GM21390 (cell line): Measurements from ENCODE around the gene LACTB.

Experiments used
- ATAC-seq: cut with Tn5 transposase; IDR thresholded peaks from one replicate; pipeline ENCODE4 v1.9.1; 2021; ENCODE audit not compliant: unreplicated experiment

LACTB gene

GRCh38 chr15:63121382-63122001, at the start of gene LACTB:
Gene LACTB, plus strand, starts transcription at chr15:63121861. Its CDS starts 11 bp downstream, at chr15:63121872.
- ATAC-seq = peak; percentile 68

GRCh38 chr15:63072023-63072650, 49.5 kb upstream of the LACTB start:
- ATAC-seq = no peak

- ATAC-seq = no peak
Observed at GRCh38 chr15:63072809-63073277, 48.8 kb upstream of the LACTB start.

GRCh38 chr15:63073497-63074172, 48.0 kb upstream of the LACTB start:
- ATAC-seq = no peak

GRCh38 chr15:63075015-63075983, 46.4 kb upstream of the LACTB start:
- no peak for ATAC-seq

- ATAC-seq = no peak
Observed at GRCh38 chr15:63075984-63076713, 45.5 kb upstream of the LACTB start.

- ATAC-seq = no peak
Observed at GRCh38 chr15:63076714-63077046, 45.0 kb upstream of the LACTB start.

GRCh38 chr15:63077952-63078351, 43.7 kb upstream of the LACTB start:
- ATAC-seq = no peak

- no peak for ATAC-seq
Observed at GRCh38 chr15:63079947-63080626, 41.6 kb upstream of the LACTB start.

- no peak for ATAC-seq
Observed at GRCh38 chr15:63080634-63081250, 40.9 kb upstream of the LACTB start.

GRCh38 chr15:63082366-63082765, 39.3 kb upstream of the LACTB start:
- ATAC-seq = no peak

GRCh38 chr15:63083044-63083443, 38.6 kb upstream of the LACTB start:
- ATAC-seq = no peak

GRCh38 chr15:63083541-63083940, 38.1 kb upstream of the LACTB start:
- no peak for ATAC-seq

GRCh38 chr15:63084806-63085205, 36.9 kb upstream of the LACTB start:
- ATAC-seq = no peak

GRCh38 chr15:63085289-63085688, 36.4 kb upstream of the LACTB start:
- no peak for ATAC-seq

- no peak for ATAC-seq
Observed at GRCh38 chr15:63086271-63086670, 35.4 kb upstream of the LACTB start.

GRCh38 chr15:63086947-63087346, 34.7 kb upstream of the LACTB start:
- no peak for ATAC-seq

GRCh38 chr15:63088533-63089245, 33.0 kb upstream of the LACTB start:
- ATAC-seq = no peak
